Nucleus accumbens (tissue), 56 donors: ENCODE results near the gene GLIPR1.
"Not testable (repeated sequence)": the region's sequence is repeated elsewhere in the genome, so short reads cannot be mapped to it uniquely, and the experiment has no call there.

ENCODE experiments used
- DNase-seq, 56 donors: peaks; one replicate each; lab custom pipeline; 2025; lab: John Stamatoyannopoulos, UW

Gene GLIPR1

GRCh38 chr12:75471902-75472890 is 8.4 kb upstream of the GLIPR1 start:
- DNase-seq, result no peak

- no peak for DNase-seq
These were observed 6.4 kb upstream of the GLIPR1 start for GRCh38 chr12:75474116-75474515.

GRCh38 chr12:75476071-75476470 is 4.5 kb upstream of the GLIPR1 start:
- no peak for DNase-seq

GRCh38 chr12:75477137-75477536 is 3.4 kb upstream of the GLIPR1 start:
- DNase-seq, result no peak

GRCh38 chr12:75478116-75478794 is 2.3 kb upstream of the GLIPR1 start:
- no peak for DNase-seq

GRCh38 chr12:75479963-75480461 is 543 bp upstream of the GLIPR1 start:
- no peak for DNase-seq

GRCh38 chr12:75481013-75481705 is 604 bp downstream of the GLIPR1 start:
- no peak for DNase-seq

- no peak for DNase-seq
These were observed 1.2 kb downstream of the GLIPR1 start for GRCh38 chr12:75481774-75482173.

- DNase-seq, result no peak
These were observed 2.1 kb downstream of the GLIPR1 start for GRCh38 chr12:75482646-75483045.

GRCh38 chr12:75483431-75483830 is 2.9 kb downstream of the GLIPR1 start:
- DNase-seq, result no peak

- not testable (repeated sequence) for DNase-seq
These were observed 3.9 kb downstream of the GLIPR1 start for GRCh38 chr12:75484450-75484849.

- no peak for DNase-seq
These were observed 6.8 kb downstream of the GLIPR1 start for GRCh38 chr12:75487308-75487707.

GRCh38 chr12:75488553-75488952 is 8.0 kb downstream of the GLIPR1 start:
- DNase-seq, result peak in 2 of 56 donors; percentile 1 to 3

GRCh38 chr12:75489187-75489586 is 8.6 kb downstream of the GLIPR1 start:
- DNase-seq, result no peak

- DNase-seq, result peak in 4 of 56 donors; percentile 4 to 9 (median 6)
These were observed 9.2 kb downstream of the GLIPR1 start for GRCh38 chr12:75489613-75490210.

GRCh38 chr12:75491169-75491568 is 10.6 kb downstream of the GLIPR1 start:
- DNase-seq, result no peak

- no peak for DNase-seq
These were observed 22.9 kb downstream of the GLIPR1 start for GRCh38 chr12:75503459-75503858.

- DNase-seq, result no peak
These were observed 23.3 kb downstream of the GLIPR1 start for GRCh38 chr12:75503866-75504265.

GRCh38 chr12:75505706-75506312 is 25.3 kb downstream of the GLIPR1 start:
- DNase-seq, result no peak

GRCh38 chr12:75507086-75507485 is 26.5 kb downstream of the GLIPR1 start:
- no peak for DNase-seq
